Central memory CD8-positive, alpha-beta T cell (primary cell): ENCODE measurements around the gene TTYH1.

Experiments
- ATAC-seq: fragments of 150-1000 bp; cut with Tn5 transposase; replicated peaks from 2 replicates; pipeline ENCODE4 v1.10.0; 2022; ENCODE audit warnings: mild to moderate bottlenecking, moderate FRiP score, moderate number of reproducible peaks; ENCODE audit not compliant: poor library complexity, severe bottlenecking; ENCODE audit errors: extremely low read depth
- DNase-seq, 2 donors: peaks; one replicate each; pipeline ENCODE4 v3.0.0; 2021; ENCODE audit warnings: low spot score in 2 of 2
- H3K27ac Mint-ChIP-seq: one replicate; pipeline ENCODE4 v1.8.0; 2022; ENCODE audit warnings: low read depth, mild to moderate bottlenecking, moderate library complexity, mixed read lengths
- H3K27me3 Mint-ChIP-seq: one replicate; pipeline ENCODE4 v1.8.0; 2022; ENCODE audit warnings: mixed read lengths
- H3K36me3 Mint-ChIP-seq: one replicate; pipeline ENCODE4 v1.8.0; 2022; ENCODE audit warnings: mild to moderate bottlenecking, moderate library complexity, mixed read lengths; ENCODE audit not compliant: insufficient read depth
- H3K4me1 Mint-ChIP-seq: one replicate; pipeline ENCODE4 v1.8.0; 2022; ENCODE audit warnings: mixed read lengths
- H3K4me3 Mint-ChIP-seq: one replicate; pipeline ENCODE4 v1.8.0; 2022; ENCODE audit warnings: mild to moderate bottlenecking, moderate library complexity, mixed read lengths
- H3K9me3 Mint-ChIP-seq: one replicate; pipeline ENCODE4 v1.8.0; 2022; ENCODE audit warnings: mixed read lengths

TTYH1 gene

GRCh38 chr19:54477650-54478049, 62.4 kb downstream of the TTYH1 start:
- Mint-ChIP-seq H3K27ac (no peak overlapping the region), H3K4me3 (no peak overlapping the region), H3K27me3 (peaks cover 58% of the 10 kb centered on the region), H3K36me3 (peaks cover 1% of the 10 kb centered on the region), H3K4me1 (peaks cover 12% of the 10 kb centered on the region), H3K9me3 (no peaks in the 10 kb centered on the region)
- ATAC-seq (no peak), DNase-seq (no peak)

GRCh38 chr19:54478677-54479266, 63.5 kb downstream of the TTYH1 start:
- Mint-ChIP-seq H3K4me3 (no peak overlapping the region), H3K27me3 (peaks cover 49% of the 10 kb centered on the region), H3K4me1 (peaks cover 17% of the 10 kb centered on the region), H3K27ac (no peak overlapping the region), H3K36me3 (peaks cover 1% of the 10 kb centered on the region), H3K9me3 (no peaks in the 10 kb centered on the region)
- ATAC-seq: no peak
- no peak for DNase-seq

GRCh38 chr19:54480051-54480450, 64.8 kb downstream of the TTYH1 start:
- no peak overlapping the region for H3K27ac Mint-ChIP-seq
- H3K36me3 Mint-ChIP-seq: peaks cover 1% of the 10 kb centered on the region
- DNase-seq (no peak), ATAC-seq (no peak)
- H3K27me3 Mint-ChIP-seq: peaks cover 58% of the 10 kb centered on the region
- peaks cover 17% of the 10 kb centered on the region for H3K4me1 Mint-ChIP-seq
- H3K9me3 Mint-ChIP-seq: no peaks in the 10 kb centered on the region
- H3K4me3 Mint-ChIP-seq: no peak overlapping the region

- peak overlapping the region; percentile 14 for H3K4me3 Mint-ChIP-seq
- H3K27ac Mint-ChIP-seq: no peak overlapping the region
- H3K27me3 Mint-ChIP-seq: peaks cover 60% of the 10 kb centered on the region
- DNase-seq: no peak
- no peaks in the 10 kb centered on the region for H3K9me3 Mint-ChIP-seq
- peaks cover 1% of the 10 kb centered on the region for H3K36me3 Mint-ChIP-seq
- ATAC-seq: no peak
- peaks cover 23% of the 10 kb centered on the region for H3K4me1 Mint-ChIP-seq
Measured at GRCh38 chr19:54481326-54481930, 66.2 kb downstream of the TTYH1 start.

GRCh38 chr19:54482889-54483288, 67.6 kb downstream of the TTYH1 start:
- Mint-ChIP-seq H3K27ac (no peak overlapping the region), H3K9me3 (no peaks in the 10 kb centered on the region), H3K4me1 (peaks cover 23% of the 10 kb centered on the region), H3K36me3 (peaks cover 1% of the 10 kb centered on the region), H3K4me3 (no peak overlapping the region), H3K27me3 (peaks cover 46% of the 10 kb centered on the region)
- DNase-seq (no peak), ATAC-seq (no peak)

- Mint-ChIP-seq H3K27ac (no peak overlapping the region), H3K9me3 (no peaks in the 10 kb centered on the region), H3K27me3 (peaks cover 33% of the 10 kb centered on the region), H3K4me3 (no peak overlapping the region), H3K36me3 (peaks cover 1% of the 10 kb centered on the region), H3K4me1 (peaks cover 23% of the 10 kb centered on the region)
- ATAC-seq (no peak), DNase-seq (no peak)
Measured at GRCh38 chr19:54484451-54484850, 69.2 kb downstream of the TTYH1 start.

GRCh38 chr19:54485851-54486250, 70.6 kb downstream of the TTYH1 start:
- ATAC-seq: no peak
- H3K4me3 Mint-ChIP-seq: peak overlapping the region; percentile 6
- H3K27me3 Mint-ChIP-seq: peaks cover 27% of the 10 kb centered on the region
- peak overlapping the region; percentile 25 for H3K27ac Mint-ChIP-seq
- H3K9me3 Mint-ChIP-seq: no peaks in the 10 kb centered on the region
- H3K36me3 Mint-ChIP-seq: peaks cover 1% of the 10 kb centered on the region
- peaks cover 23% of the 10 kb centered on the region for H3K4me1 Mint-ChIP-seq
- no peak for DNase-seq
